HG02852 (cell line): Measurements from ENCODE around the gene PTAFR.

Source experiments
- ATAC-seq: cut with Tn5 transposase; IDR thresholded peaks from one replicate; pipeline ENCODE4 v1.9.1; 2021; ENCODE audit warnings: mild to moderate bottlenecking, moderate library complexity; ENCODE audit not compliant: unreplicated experiment

Gene PTAFR

DNA sequence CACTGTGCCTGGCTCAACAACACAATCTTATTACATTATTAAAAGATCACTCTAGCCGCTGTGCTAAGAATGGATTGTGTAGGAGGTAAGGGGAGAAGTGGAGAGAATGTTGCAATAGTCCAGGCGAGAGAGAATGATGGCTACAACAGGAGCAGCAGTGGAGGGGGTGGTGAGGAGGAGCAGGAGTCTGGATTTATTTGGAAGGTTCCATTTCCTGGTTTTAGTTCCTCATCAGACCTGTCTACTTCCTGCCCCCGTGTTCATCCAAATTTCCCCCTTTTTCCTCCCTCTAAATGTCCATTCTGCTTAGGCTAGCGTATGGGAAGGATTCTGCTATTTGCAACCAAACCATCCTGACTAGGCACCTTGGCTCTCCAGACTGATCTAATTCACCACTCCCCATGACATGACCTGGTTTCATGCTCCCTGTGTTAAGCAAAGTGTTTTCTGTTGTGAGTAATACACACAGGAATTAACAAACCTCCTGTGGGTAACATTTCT, 53.0 kb downstream of the PTAFR start:
- ATAC-seq = no peak

DNA sequence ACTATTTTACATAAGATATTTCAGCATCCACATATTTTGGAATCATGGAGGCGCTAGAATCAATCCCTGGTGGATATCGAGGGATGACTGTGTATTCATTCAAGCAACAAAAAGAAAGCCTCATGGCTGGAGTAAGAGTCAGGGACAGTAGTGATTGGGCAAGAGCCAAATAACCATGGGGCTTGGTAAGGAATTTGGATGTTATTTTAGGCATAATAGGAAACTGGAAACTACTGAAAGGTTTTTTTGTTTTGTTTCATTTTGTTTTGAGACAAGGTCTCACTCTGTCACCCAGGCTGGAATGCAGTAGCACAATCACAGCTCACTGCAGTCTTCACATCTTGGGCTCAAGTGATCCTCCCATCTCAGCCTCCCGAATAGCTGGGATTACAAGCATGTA, 54.3 kb downstream of the PTAFR start:
- no peak for ATAC-seq

DNA sequence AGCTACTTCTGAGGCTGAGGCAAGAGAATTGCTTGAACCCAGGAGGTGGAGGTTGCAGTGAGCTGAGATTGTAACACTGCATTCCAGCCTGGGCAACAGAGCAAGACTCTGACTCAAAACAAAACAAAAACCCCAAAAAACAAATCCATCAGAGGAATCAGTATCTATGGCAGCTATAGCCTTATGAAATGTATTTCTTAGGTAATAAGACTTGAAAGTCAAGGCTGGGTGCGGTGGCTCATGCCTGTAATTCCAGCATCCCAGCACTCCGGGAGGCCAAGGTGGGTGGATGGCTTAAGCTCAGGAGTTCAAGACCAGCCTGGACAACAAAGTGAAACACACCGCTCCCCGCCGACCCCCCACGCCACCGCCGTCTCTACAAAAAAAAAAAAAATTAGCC, 56.9 kb downstream of the PTAFR start:
- ATAC-seq = no peak

DNA sequence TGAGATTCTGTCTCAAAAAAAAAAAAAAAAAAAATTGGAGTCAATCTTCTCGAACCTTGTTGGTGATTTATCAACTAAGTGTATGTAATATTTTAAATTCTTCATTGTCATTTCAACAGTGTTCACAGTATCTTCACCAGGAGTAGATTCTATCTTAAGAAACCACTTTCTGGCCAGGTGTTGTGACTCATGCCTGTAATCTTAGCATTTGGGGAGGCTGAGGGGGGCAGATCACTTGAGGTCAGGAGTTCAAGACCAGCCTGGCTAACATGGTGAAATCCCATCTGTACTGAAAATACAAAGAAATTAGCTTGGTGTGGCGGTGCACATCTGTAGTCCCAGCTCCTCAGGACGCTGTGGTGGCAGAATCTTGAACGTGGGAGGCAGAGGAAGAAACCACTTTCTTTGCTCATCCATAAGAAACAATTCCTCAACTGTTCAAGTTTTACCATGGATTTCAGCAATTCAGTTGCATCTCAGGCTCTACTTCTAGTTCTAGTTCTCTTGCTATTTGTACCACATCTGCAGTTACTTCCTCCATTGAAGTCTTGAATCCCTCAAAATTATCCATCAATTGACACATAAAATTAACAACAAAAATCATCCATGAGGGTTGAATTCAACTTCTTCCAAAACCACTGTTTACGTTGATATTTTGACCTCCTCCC, 57.7 kb downstream of the PTAFR start:
- ATAC-seq = no peak

DNA sequence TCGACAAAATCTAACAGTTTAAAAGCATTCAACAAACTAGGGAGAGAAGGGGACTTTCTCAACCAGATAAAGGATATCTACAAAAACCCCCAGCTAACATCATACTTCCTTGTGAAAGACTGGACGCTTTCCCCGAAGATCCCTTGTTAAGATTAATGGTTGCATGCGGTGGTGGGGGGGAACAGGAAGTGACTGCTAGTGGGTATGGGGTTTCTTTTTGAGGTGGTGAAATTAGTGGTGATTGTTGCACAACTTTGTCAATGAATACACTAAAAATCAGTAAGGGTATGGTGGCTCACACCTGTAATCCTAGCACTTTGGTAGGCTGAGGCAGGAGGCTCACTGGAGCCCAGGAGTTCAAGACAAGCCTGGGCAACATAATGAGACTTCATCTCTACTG, 61.2 kb downstream of the PTAFR start:
- ATAC-seq = no peak

DNA sequence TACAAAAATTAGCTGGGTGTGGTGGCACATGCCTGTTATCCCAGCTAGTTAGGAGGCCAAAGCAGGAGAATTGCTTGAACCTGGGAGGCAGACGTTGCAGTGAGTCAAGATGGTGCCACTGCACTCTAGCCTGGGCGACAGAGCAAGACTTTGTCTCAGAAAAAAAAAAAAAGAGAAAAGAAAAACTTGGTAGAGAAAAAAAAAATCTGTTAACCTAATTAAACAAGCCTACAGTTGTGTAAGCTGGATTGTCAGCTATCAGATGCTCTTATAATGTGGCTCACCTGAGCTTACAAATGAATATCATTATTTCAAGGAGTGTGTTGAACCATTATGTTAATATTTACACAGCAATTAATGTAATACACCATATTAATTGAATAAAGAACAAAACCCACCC, 61.6 kb downstream of the PTAFR start:
- no peak for ATAC-seq

DNA sequence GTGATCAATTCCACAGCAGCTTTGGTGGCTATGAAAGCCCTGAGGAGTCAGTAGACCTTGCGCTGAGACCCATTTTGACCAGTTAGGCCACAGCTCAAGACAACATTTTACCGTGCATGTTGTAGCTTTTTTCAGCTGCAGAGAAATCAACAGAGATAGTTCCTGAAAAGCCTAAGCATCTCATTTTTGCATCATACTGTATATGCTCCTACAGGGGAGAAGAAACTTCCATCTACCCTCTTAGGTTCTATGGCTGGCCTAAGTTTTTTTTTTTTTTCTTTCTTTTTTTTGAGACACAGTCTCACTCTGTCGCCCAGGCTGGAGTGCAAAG, 63.3 kb downstream of the PTAFR start:
- no peak for ATAC-seq

DNA sequence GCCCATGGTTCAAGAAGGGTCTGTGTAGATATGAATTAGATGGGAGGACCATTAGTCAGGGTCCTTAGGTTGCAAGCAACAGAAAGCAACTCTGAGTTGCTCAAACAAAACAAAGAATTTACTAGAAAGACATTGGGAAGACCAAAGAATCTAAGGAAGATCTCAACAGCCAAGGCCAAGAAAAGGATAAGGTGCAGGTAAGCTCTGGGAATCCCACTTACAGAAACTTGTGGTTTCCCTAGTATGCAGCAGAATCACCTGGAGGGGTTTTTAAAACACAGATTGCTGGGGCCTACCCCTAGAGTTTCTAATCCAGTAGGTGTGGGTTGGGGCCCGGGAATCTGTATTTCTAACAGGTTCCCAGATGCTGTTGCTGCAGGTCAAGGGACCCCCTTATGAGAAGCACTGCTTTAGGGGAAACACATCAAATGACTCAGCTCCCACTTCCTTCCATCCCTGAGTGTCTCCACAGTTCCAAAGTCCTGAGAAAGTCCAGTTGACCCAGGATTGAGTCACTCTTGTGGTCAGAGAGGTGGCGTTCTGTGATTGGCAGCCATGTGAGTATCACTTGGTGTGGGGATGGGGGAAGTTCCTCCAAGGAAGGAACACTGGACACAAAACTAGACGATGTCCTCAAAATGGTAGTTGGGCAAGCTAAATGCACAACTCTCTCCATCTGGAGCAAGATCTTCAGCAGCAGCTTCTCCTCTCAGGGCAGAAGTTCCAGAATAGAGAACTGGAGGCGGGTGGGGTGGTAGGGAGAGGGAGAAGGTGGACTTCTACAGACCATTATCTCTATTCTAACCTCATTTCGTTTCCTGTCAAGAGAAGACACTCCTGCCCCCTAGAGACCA, 63.9 kb downstream of the PTAFR start:
- no peak for ATAC-seq

DNA sequence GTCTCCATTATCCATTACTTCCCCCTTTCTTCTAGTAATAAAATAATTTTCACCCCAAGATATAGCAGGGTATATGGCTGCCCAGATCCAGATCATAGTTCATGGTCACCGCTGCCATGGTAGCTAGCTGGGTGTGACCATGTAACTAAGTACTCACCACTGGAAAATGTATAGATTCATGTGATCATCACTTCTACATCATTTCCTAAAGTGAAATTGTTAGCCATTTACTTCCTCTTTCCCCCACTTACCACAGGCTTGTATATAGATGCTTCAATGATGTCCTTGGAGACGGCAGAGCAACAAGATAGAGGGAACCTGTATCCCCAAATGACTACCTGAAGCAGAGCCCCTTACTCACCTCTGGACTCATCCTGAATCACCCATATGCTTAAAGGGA, 65.3 kb downstream of the PTAFR start:
- no peak for ATAC-seq

DNA sequence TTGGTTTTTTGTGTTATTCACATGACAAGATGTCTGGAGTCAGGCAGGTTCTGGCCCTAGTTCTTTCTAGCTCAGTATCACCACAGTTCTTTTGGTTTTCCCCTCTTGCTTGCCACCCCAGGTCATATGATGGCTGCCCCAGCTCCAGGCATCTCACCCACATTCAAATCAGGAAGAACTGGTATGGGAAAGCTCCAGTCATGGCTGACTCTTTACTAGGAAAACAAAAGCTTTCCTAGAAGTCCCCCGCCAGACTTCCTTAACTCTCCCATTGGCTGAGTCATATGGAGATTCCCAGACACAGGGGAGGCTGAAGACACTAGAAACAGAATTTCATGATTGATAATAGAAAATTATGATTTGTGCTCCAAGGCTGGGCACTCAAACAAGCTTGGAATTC, 65.9 kb downstream of the PTAFR start:
- no peak for ATAC-seq

DNA sequence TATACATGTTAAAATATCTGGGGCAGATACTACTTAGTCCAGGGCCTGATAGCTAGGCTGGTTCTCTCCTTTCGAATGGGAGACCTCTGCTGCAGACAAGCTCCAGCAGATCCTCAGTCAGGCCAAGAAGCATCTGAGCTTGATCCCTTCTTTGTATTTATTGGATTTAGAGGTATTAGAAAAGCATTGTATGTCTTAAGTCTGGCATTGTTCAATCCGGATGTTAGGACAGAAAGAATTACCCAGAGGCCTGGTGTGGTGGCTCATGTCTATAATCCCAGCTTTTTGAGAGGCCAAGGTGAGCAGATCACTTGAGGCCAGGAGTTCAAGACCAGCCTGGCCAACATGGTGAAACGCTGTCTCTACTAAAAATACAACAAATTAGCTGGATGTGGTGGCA, 66.9 kb downstream of the PTAFR start:
- ATAC-seq = no peak

DNA sequence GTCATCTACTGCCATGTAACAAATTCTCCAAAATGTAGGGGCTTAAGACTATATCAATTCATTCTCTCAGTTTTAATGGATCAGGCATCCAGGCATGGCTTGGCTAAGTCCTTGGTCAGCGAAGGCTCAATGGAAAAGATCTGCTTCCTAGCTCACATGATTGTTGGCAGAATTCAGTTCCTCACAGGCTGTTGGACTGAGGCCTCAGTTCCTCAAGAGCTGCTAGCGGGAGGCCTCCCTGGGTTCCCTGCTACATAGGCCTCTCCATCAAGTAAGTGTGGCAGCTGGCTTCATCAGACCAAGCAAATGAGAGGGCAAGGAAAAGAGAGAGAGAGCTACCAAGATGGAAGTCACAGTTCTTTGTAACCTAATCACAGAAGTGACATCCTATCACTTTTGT, 68.5 kb downstream of the PTAFR start:
- ATAC-seq = no peak

DNA sequence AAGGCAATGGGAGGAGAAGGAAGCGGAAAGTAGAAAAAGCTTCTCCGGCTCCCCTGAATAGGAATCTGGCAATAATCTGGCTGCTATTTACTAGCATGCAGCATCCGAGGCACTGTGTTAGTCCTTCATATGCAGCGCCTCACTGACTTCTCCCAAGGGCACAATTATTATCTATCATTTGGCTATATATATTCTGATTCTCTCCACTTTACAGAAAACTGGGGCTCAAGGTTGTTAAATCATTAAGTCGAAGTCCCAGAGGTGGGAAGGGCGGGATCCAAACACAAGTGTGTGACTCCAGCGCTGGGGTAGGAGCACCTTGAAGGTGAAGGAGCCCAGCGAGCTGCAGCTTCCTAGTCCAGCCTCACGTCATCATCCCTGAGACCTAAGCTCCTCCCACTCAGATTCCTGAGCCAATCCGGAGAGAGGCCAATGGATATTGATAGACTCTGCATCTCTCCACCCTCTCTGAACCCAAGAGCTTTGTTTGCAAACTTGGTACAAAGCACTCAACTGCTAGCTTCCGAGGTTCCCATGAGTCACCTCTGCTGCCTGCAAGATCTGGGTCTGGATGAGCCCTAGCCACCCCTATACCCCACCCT, 71.5 kb downstream of the PTAFR start:
- ATAC-seq = no peak

DNA sequence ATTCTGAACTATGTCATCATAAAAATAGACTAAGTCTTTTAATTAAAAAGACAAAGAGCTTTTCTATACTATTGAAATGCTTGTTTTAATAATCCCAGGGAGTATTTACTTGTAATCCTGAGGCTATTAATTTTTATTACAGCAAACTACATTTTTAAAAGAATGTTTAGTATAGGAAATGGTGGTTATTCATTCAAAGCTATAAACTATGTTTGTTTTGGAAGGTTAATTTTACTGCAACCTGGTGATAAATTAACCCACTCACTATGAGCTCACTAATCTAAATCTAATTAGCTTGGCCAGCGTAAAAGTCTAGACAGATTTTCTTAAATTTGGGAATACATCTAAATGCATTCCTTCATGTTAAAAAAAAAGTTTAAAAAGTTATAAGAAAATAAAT, 74.3 kb downstream of the PTAFR start:
- no peak for ATAC-seq

DNA sequence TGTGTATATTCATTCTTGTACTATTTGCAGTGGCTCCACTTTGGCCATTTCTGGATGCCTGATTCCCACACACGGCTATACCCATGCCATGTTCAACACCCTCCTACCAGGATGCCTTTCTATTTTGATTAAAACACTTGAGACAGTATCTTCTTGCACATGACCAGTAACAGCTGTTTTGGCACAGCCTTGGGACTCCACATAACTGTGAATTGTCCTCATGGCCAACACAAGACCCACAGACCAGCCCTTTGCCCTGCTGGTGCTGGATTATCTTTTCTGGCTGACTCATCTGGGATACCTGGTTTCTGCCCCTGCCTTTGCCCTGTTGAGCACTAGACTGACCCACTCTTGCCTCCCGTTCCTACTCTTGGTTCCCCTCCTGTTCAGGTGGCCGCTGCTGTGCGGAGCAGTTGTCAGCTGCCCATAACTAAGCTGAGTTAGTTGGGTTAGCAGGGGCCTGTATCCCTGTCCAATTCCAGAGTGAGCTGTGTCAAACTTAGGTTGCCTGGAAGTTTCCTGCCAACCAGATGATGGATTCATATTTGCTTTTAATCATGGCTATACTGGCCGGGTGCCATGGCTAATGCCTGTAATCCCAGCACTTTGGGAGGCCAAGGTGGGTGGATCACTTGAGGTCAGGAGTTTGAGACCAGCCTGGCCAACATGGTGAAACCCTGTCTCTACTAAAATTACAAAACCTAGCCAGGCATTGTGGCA, 77.3 kb downstream of the PTAFR start:
- no peak for ATAC-seq
